ENCODE results near the gene HLA-A.
"Not testable (repeated sequence)": the region's sequence is repeated elsewhere in the genome, so short reads cannot be mapped to it uniquely, and the experiment has no call there.

HLA-A gene

DNA sequence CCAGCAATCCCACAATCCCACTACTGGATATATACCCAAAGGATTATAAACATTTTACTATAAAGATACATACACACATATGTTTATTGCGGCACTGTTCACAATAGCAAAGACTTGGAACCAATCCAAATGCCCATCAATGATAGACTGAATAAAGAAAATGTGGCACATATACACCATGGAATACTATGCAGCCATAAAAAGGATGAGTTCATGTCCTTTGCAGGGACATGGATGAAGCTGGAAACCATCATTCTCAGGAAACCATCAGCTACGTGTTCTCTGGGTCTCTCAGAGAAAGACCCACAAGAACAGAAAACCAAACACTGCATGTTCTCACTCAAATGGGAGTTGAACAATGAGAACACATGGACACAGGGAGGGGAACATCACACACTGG, 21.4 kb downstream of the HLA-A start:
- DNase-seq, result not testable (repeated sequence)

DNA sequence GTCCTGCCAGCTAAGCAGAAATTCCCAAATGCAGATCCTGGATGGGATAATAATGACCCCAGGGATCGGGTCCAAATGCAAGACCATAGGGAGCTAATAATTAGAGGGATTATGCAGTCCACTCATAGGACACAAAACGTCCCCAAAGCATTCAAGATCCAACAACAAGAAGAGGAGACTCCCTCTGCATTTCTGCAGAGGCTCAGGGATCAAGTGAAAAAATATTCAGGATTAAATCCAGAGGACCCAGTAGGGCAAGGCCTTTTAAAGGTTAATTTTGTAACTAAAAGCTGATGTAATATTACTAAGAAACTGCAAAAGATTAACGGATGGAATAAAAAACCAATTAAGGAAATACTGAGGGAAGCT, 22.2 kb downstream of the HLA-A start:
- DNase-seq, result no peak

DNA sequence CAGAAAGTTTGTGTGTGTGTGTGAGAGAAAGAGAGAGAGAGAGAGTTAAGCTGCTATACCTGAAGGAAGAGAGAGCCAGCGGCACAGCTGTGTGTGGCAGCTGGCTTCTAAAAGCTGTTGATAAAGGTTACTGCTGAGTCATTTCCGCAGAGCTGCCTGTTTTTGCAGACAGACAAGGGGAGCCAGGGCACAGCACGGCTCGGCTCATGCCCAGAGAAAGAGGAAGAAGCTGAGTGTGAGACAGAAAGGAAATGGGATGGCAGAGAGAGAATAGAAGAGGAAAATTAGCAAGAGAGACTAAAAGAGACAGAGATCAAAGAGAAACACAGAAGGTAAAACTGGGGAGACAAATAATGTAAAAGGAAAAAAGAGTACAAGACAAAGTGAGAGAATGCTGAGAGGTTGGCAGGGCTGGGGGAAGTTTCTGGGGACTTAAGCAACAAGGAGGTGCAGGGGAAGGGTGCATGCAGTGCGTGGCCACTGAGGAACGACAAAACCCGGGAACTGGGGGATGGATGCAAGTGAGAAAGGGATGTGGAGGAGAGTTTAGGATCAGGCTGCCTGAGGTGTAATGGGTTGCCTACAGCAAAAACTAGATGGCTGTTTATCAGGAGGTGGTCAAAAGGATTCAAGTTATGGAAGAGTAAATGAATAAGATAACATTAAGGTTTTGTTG, 22.7 kb downstream of the HLA-A start:
- peak; percentile 50 to 87 for DNase-seq

- no peak for DNase-seq
Measured at GRCh38 chr6:29965563-29965872, 23.2 kb downstream of the HLA-A start.

DNA sequence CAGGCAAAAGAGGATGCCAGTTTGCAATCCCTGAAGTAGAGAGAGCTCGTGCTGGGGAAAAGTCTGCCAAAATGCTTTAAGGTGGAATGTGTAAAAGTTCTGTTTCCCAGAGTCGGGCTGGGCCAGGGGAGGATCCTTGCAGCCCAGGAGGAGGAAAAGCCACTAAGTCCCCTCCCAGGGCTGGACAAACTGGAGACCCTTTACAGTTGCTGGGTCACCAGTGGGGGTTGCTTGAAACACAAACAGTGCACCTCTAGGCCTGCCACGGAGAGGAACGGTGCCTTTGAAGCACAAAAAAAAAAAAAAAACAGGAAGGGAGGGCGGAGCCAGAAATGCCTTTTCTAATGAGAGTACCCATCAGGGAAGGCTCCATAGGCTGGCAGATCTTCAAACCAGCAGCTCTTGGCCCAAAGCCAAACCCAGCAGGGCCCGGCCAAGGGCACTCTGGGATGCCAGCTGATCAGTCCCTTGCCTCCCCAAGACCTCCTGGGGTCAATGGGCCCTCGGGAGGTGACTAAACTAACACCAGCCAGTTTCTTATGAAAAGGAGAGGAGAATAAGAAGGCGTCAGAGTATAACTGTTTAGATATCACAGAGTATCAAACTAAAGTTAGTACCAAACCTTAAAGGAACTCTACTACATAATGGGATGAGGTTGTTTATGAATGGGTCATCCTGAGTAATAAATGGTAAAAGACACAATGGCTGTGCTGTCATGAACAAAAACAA, 23.7 kb downstream of the HLA-A start:
- DNase-seq, result peak; percentile 83 to 88

- DNase-seq, result peak in 1 of 2 experiments; percentile 63
Measured at GRCh38 chr6:29967379-29968010, 25.2 kb downstream of the HLA-A start.

DNA sequence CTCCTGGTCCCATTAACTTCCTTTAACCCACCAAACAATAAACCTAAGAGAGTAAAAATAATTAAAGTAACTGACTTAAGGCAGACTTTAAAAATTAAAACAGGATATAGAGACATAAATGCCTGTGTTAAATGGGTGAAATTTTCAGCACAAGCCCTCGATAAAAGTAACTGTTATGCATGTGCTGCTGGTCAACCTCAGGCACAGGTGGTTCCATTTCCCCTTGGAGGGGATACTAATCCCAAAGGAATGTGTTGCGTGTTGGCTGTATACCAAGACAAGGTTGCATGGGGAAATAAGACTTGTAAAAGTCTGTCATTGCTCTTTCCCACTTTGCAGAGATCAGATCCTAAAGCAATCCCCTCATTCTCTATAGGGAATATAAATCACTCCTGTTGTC, 25.8 kb downstream of the HLA-A start:
- peak in 1 of 2 experiments; percentile 69 for DNase-seq

GRCh38 chr6:29968905-29969304, 26.6 kb downstream of the HLA-A start:
- no peak for DNase-seq

DNA sequence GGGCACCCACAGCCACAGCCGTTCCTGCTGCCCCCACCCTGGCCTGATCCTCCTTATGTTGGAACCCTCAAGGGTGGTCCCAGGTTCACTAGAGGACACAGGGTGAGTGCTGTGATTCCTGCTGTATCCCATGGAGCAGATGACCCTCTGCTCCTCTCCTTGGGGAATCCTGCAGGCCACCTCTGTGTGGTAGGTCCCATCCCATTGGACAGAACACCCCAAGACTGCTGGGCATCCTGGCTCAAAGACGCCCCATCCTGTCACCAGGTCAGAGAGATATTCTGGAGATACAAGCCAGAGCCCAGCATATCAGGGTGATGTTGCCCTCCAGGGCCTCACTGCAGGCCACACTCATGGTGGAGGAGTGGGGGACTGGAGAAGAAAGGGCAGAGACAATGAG, 28.4 kb downstream of the HLA-A start:
- DNase-seq, result no peak

GRCh38 chr6:29974901-29975560, 32.7 kb downstream of the HLA-A start:
- no peak for DNase-seq

DNA sequence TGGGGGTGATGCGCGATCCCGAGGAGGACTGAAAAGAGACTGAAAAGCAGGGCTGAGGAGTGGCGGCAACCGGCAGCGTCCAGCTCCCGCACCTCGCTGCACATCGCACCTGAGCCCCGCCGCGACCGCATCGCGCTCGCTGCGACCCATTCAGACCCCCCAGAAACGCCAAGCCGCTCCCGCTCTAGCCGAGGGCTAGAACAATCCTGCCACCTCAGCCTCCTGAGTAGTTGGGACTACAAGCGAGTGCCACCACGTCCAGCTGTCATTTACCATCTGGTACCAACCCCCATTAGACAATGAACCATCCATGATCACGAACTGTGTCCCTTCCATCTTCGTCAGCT, 33.2 kb downstream of the HLA-A start:
- no peak for DNase-seq

GRCh38 chr6:29976253-29976587, 33.9 kb downstream of the HLA-A start:
- no peak for DNase-seq

DNA sequence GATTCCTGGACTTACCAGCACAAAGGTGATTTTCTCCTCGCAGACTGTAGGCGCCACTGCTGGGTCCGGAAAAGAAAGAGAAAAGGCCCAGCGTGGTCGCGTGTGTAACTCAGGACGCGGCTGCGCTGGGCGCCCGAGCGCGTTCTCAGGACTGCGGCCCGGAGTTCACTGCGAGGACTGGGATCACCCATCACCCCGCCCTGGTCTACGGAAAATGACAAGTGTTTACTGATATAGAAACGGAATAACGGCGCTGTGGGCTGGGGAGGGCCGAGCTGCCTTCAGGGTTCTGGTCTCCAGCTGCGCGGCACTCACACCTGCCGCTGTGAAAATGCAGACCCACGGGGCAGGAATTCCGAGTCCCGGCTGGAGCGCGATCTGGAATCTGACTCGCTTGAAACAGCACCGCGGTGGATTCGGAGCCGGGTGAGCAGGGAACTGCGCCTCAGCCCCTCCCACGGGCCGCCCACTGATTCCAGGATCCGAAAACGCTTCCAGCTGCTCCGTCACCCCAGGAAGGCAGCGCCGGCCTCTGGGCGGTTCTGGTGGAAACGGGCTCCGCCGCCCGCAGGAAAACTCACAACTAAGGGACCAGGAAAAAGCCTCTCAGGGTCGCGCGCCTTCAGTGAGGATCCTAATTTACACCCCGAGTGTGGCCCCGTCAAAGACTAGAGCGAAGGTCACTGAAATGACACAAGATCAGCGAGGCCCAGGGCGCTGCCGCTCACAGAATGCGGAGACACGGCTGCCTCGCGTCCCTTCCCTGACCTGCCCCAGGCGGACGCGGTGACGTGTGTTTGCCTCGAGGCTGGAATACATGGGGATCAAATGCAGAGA, 34.5 kb downstream of the HLA-A start:
- peak; percentile 74 to 82 for DNase-seq

- no peak for DNase-seq
Measured at GRCh38 chr6:29977425-29977727, 35.0 kb downstream of the HLA-A start.

DNA sequence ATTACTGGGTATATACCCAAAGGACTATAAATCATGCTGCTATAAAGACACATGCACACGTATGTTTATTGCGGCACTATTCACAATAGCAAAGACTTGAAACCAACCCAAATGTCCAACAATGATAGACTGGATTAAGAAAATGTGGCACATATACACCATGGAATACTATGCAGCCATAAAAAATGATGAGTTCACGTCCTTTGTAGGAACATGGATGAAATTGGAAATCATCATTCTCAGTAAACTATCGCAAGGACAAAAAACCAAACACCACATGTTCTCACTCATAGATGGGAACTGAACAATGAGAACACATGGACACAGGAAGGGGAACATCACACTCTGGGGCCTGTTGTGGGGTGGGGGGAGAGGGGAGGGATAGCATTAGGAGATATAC, 37.7 kb downstream of the HLA-A start:
- DNase-seq, result not testable (repeated sequence)

DNA sequence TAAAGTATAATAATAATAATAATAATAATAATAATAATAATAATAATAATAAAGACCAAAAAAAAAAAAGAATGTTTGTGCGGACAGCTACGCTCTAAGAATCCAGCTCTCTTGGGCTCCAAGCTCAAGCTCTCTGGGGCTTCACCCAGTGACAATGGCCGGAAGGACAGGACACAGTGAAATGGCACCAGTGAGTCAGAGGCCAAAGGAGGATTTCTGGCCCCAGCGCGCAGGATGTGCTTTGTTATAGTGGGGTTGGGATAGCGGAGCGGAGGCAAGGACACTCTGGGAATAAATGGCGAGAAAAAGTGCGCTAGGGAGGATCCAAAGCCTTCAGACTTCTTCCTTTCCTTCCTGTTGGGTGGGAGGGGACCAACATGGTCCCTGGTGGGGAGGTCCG, 38.2 kb downstream of the HLA-A start:
- DNase-seq, result no peak

DNA sequence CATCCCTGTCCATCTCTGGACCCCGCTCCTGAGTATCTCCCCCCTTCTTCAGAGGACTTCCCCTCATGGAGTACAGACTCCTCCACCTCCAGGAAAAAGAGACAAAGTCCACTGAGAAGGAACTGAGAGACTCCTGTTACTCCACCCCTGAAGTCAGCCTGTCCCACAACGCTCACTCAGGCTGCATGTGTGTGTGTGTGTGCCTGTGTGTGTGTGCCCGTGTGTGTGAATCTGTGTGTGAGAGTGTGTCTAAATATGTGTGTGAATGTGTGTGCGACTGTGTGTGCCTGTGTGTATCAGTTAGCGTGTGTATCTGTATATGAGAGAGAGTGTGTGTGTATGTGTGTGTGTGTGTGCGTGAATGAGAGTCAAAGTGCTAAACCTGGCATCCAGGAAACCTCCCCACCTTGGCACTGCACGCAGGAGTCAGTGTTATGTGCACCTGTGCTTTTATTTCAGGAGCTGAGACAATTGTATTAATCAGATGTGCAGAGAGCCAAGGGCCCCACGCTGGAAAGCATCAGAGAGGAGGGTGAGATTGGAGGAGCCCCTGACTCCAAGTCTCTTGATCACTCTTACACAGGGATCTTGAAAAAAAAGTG, 39.0 kb downstream of the HLA-A start:
- no peak for DNase-seq

- no peak for DNase-seq
Measured at GRCh38 chr6:29982097-29982496, 39.8 kb downstream of the HLA-A start.

- no peak for DNase-seq
Measured at GRCh38 chr6:29984232-29984631, 41.9 kb downstream of the HLA-A start.

DNA sequence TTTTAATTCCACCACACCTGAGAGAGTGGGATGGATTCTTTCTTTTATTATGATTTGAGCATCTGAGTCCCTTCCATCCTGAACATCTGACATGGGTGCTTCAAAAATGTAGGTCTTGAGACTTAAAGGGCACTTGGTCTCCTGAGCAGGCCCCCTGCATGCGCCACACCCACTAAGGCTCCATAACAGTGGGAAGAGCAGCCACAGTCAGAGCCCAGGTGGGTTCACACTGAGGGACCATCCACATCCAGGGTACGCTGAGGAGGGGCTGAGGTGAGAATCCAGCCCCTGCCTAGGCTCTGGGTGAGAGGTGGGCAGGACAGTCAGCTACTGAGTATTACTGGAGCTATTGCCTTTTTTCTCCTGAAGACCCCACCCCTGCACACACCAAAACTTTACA, 42.7 kb downstream of the HLA-A start:
- no peak for DNase-seq

- no peak for DNase-seq
Measured at GRCh38 chr6:29986179-29986781, 43.9 kb downstream of the HLA-A start.

DNA sequence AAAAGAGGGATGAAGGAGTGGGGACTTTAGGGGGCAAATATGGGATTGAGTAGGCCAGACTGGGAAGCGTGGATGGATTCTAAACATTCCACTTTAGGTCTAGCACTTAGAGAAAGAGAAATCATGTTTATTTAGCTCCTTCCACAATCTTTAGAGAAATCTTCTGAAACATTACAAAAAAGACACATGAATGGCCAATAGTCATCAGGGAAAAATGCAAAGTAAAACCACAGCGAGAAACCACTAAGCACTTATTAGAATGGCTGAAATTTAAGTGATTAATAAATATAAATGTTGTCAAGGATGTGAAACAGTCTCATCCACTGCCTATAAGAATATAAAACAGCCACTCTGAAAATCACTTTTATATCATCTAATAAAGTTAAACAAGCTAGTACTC, 46.9 kb downstream of the HLA-A start:
- DNase-seq, result no peak

DNA sequence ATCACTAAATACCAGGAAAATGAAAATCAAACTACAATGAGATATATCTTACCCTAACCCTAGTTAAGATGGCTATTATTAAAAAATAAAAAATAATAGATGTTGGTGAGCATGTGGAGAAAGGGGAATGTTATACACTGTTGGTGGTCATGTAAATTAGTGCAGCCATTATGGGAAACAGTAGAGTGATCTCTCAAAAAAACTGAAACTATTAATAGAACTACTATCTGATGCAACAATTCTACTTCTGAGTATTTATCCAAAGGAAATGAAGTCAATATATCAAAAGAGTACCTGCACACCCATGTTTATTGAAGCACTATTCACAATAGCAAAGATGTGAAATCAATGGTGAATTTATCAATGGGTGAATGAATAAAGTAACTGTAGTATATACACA, 48.6 kb downstream of the HLA-A start:
- DNase-seq, result no peak
